ENCODE data around the gene TRAPPC4. TPM values are rescaled to one million over a fixed set of nuclear protein-coding genes. Genes with fewer than 3 reads are reported as not detected.

TRAPPC4 gene
- polyA plus RNA-seq, 4 donors = 59.1 to 103 (median 79.7) TPM

DNA sequence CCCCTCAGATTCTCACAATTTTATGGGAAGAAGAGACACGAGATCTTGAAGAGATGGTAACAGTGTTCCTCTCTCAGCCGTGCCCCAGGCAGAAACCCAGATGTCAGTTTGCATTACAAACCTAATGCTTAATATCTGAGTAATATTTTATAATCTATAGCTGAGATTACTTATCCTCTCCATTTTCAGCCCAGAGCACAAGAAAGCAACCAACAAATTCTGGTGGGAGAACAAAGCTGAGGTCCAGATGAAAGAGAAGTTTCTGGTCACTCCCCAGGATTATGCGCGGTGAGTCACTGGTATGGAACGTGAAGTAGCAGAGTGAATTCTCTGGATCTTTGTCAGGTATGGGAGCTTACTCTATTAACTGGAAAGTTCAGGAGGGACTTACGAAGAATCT is 19.7 kb upstream of the TRAPPC4 start:
- no peaks in the 10 kb centered on the region for H3K9me3 ChIP-seq (ENCODE audit: control insufficient read depth in 2 of 2, insufficient read depth in 1 of 2, low read depth in 1 of 2, low read length in 1 of 2)

DNA sequence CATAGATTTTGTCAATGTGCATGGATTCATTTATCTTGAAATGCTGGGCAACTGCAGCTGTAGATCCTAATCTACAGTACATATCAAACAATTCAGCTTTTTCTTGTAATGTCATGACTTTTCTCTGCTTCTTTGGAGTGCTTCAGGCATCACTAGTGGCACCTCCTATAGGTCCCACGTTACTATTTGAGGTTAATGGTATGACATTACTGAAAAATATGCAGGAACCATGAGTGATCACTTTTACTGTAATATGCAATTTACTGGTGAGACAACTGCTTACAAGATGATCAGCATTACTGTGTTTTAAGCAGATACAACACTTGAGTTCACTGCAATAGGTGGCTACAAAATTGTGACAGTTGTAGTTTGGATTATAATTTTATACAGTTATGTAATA is 17.7 kb upstream of the TRAPPC4 start:
- FAIRE-seq = no peak
- 52 to 69% (median 59%) methylated on average over 1 of the region's 1 CpG for WGBS, 3 donors
- no peak for DNase-seq
- Histone ChIP-seq H3K36me3 (ENCODE audit: control insufficient read depth in 3 of 3, insufficient read depth in 2 of 3, low read depth in 1 of 3, low read length in 3 of 3) (peaks cover 0 to 39% (median 2%) of the 10 kb centered on the region in 3 donors), H3K27ac (ENCODE audit: low read depth in 1 of 3, low read length in 2 of 3) (no peak overlapping the region), H3K27me3 (ENCODE audit: control insufficient read depth in 3 of 3, insufficient read depth in 3 of 3, low read length in 3 of 3) (no peaks in the 10 kb centered on the region), H3K4me3 (ENCODE audit: low read depth in 1 of 3, low read length in 3 of 3) (no peak overlapping the region), H3K9me3 (ENCODE audit: control insufficient read depth in 2 of 2, insufficient read depth in 1 of 2, low read depth in 1 of 2, low read length in 1 of 2) (no peaks in the 10 kb centered on the region), H3K4me1 (ENCODE audit: control insufficient read depth in 3 of 3, insufficient read depth in 2 of 3, low read depth in 1 of 3, low read length in 2 of 3) (peaks cover 0 to 4% (median 2%) of the 10 kb centered on the region in 3 donors)

More for the DNA sequence above, 19.7 kb upstream of the TRAPPC4 start:
- FAIRE-seq = no peak
- peak overlapping the region; percentile 64 to 93 (median 76) for H3K27ac ChIP-seq (ENCODE audit: low read depth in 1 of 3, low read length in 2 of 3)
- no peaks in the 10 kb centered on the region for H3K27me3 ChIP-seq (ENCODE audit: control insufficient read depth in 3 of 3, insufficient read depth in 3 of 3, low read length in 3 of 3)
- peak overlapping the region; percentile 70 to 94 (median 88) for H3K4me3 ChIP-seq (ENCODE audit: low read depth in 1 of 3, low read length in 3 of 3)
- WGBS, 3 donors = 28 to 46% (median 35%) methylated on average over 6 of the region's 6 CpGs
- H3K4me1 ChIP-seq (ENCODE audit: control insufficient read depth in 3 of 3, insufficient read depth in 2 of 3, low read depth in 1 of 3, low read length in 2 of 3) = peaks cover 0 to 4% (median 2%) of the 10 kb centered on the region in 3 donors
- peak; percentile 46 to 68 for DNase-seq
- peaks cover 0 to 31% (median 2%) of the 10 kb centered on the region in 3 donors for H3K36me3 ChIP-seq (ENCODE audit: control insufficient read depth in 3 of 3, insufficient read depth in 2 of 3, low read depth in 1 of 3, low read length in 3 of 3)

DNA sequence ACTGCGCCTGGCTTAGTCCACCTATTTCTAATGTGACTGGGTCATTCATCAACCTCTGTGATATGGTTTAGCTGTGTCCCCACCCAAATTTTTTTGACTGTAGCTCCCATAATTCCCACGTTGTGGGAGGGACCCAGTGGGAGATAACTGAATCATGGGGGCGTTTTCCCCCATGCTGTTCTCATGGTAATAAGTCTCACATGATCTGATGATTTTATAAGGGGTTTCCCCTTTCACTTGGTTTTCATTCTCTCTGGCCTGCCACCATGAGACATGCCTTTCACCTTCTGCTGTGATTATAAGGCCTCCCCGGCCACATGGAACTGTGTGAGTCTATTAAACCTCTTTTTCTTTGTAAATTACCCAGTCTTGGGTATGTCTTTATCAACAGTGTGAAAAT is 11.9 kb upstream of the TRAPPC4 start:
- no peak for FAIRE-seq
- Histone ChIP-seq H3K27ac (ENCODE audit: low read depth in 1 of 3, low read length in 2 of 3) (no peak overlapping the region), H3K4me3 (ENCODE audit: low read depth in 1 of 3, low read length in 3 of 3) (no peak overlapping the region), H3K9me3 (ENCODE audit: control insufficient read depth in 2 of 2, insufficient read depth in 1 of 2, low read depth in 1 of 2, low read length in 1 of 2) (no peaks in the 10 kb centered on the region), H3K27me3 (ENCODE audit: control insufficient read depth in 3 of 3, insufficient read depth in 3 of 3, low read length in 3 of 3) (no peaks in the 10 kb centered on the region), H3K36me3 (ENCODE audit: control insufficient read depth in 3 of 3, insufficient read depth in 2 of 3, low read depth in 1 of 3, low read length in 3 of 3) (peaks cover 4 to 60% (median 7%) of the 10 kb centered on the region in 3 donors), H3K4me1 (ENCODE audit: control insufficient read depth in 3 of 3, insufficient read depth in 2 of 3, low read depth in 1 of 3, low read length in 2 of 3) (no peaks in the 10 kb centered on the region)
- DNase-seq = no peak
- WGBS, 3 donors = 88 to 90% (median 88%) methylated on average over 4 of the region's 4 CpGs

DNA sequence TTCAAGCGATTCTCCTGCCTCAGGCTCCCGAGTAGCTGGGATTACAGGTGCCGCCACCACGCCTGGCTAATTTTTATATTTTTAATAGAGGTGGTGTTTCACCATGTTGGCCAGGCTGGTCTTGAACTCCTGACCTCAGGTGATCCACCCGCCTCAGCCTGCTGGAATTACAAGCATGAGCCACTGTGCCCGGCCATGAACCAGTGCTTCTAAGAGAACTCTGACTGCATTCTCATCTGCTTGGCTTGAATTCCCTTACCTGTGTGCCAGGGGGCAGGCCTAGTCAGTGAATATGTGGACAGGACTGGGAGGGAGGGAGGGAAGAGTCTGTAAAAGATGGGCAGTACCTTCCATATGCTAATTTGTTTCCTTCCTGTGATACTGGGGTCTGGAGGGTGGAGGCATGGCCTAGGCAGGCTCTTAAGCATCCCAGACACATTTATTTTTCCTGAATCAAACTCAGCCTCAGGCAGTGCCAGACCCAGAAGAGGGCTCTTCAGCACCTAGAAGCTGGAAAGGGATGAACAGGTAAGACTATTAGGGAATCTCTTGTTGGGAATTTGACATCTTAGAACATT is 7.0 kb upstream of the TRAPPC4 start:
- no peak for FAIRE-seq

DNA sequence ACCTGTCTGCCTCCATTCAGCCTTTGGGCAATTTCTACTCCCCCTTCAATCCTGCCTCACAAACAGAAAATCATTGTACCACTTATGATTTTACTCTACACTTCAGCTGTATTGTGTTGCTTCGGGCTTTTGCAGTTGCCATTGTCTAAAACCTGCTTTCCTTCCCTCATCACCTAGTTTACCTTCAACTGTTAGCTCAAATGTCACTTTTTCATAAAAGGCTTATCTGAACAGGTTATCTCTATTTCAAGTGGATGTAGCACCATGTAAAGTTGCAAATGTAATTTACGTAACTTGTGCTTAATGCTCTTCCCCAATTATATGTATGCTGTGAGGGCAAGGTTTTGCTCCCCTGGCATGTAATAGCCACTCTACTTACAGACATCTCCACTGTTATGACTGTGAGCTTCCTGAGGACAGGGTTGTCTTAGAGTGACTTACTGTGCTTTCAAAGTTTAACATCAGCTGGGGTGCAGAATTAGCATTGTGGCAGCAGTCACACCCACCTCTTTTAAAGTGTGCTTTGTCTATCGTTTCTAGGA is 5.9 kb upstream of the TRAPPC4 start:
- 77 to 89% (median 85%) methylated on average over 3 of the region's 3 CpGs for WGBS, 3 donors
- H3K36me3 ChIP-seq (ENCODE audit: control insufficient read depth in 3 of 3, insufficient read depth in 2 of 3, low read depth in 1 of 3, low read length in 3 of 3) = peaks cover 8 to 49% (median 9%) of the 10 kb centered on the region in 3 donors
- FAIRE-seq = no peak

More for the DNA sequence above, 7.0 kb upstream of the TRAPPC4 start:
- H3K27ac ChIP-seq (ENCODE audit: low read depth in 1 of 3, low read length in 2 of 3) = no peak overlapping the region
- no peak for DNase-seq
- H3K9me3 ChIP-seq (ENCODE audit: control insufficient read depth in 2 of 2, insufficient read depth in 1 of 2, low read depth in 1 of 2, low read length in 1 of 2) = no peaks in the 10 kb centered on the region
- peaks cover 12 to 57% (median 12%) of the 10 kb centered on the region in 3 donors for H3K36me3 ChIP-seq (ENCODE audit: control insufficient read depth in 3 of 3, insufficient read depth in 2 of 3, low read depth in 1 of 3, low read length in 3 of 3)
- H3K4me1 ChIP-seq (ENCODE audit: control insufficient read depth in 3 of 3, insufficient read depth in 2 of 3, low read depth in 1 of 3, low read length in 2 of 3) = peaks cover 0 to 5% (median 0%) of the 10 kb centered on the region in 3 donors
- 83 to 90% (median 86%) methylated on average over 6 of the region's 6 CpGs for WGBS, 3 donors
- H3K27me3 ChIP-seq (ENCODE audit: control insufficient read depth in 3 of 3, insufficient read depth in 3 of 3, low read length in 3 of 3) = no peaks in the 10 kb centered on the region
- no peak overlapping the region for H3K4me3 ChIP-seq (ENCODE audit: low read depth in 1 of 3, low read length in 3 of 3)

DNA sequence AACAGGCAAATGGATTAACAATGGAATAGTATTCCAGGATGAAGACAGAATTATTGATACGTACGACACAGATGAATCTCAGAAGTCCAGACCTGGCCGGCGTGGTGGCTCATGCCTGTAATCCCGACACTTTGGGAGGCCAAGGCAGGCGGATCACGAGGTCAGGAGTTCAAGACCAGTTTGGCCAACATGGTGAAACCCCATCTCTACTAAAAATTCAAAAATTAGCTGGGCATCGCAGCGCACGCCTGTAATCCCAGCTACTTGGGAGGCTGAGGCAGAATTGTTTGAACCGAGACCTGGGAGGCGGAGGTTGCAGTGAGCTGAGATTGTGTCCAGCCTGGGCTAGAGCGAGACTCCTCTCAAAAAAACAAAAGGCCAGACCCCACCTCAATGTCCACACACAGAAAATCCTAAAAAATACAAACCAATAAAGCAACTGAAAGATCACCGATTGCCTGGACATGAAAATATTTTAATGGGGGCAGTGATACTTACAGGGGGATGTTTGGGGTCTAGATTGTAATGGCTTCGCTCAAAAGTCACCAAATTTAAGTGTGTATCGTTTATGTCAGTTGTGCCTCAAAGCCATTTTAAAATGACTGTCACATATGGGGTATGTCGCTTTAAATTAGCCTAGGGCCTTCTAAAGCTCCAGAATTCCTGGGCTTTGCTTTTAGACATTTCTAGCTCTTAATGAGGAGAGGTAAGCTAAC is 4.2 kb upstream of the TRAPPC4 start:
- no peaks in the 10 kb centered on the region for H3K9me3 ChIP-seq (ENCODE audit: control insufficient read depth in 2 of 2, insufficient read depth in 1 of 2, low read depth in 1 of 2, low read length in 1 of 2)
- DNase-seq = no peak
- no peak overlapping the region for H3K4me3 ChIP-seq (ENCODE audit: low read depth in 1 of 3, low read length in 3 of 3)
- H3K36me3 ChIP-seq (ENCODE audit: control insufficient read depth in 3 of 3, insufficient read depth in 2 of 3, low read depth in 1 of 3, low read length in 3 of 3) = peaks cover 8 to 42% (median 9%) of the 10 kb centered on the region in 3 donors
- H3K27me3 ChIP-seq (ENCODE audit: control insufficient read depth in 3 of 3, insufficient read depth in 3 of 3, low read length in 3 of 3) = no peaks in the 10 kb centered on the region
- no peak overlapping the region for H3K27ac ChIP-seq (ENCODE audit: low read depth in 1 of 3, low read length in 2 of 3)
- 95 to 96% (median 95%) methylated on average over 17 of the region's 17 CpGs for WGBS, 3 donors
- no peak for FAIRE-seq
- peaks cover 0 to 11% (median 3%) of the 10 kb centered on the region in 3 donors for H3K4me1 ChIP-seq (ENCODE audit: control insufficient read depth in 3 of 3, insufficient read depth in 2 of 3, low read depth in 1 of 3, low read length in 2 of 3)

More for the DNA sequence above, 5.9 kb upstream of the TRAPPC4 start:
- Histone ChIP-seq H3K27me3 (ENCODE audit: control insufficient read depth in 3 of 3, insufficient read depth in 3 of 3, low read length in 3 of 3) (no peaks in the 10 kb centered on the region), H3K9me3 (ENCODE audit: control insufficient read depth in 2 of 2, insufficient read depth in 1 of 2, low read depth in 1 of 2, low read length in 1 of 2) (no peaks in the 10 kb centered on the region), H3K4me1 (ENCODE audit: control insufficient read depth in 3 of 3, insufficient read depth in 2 of 3, low read depth in 1 of 3, low read length in 2 of 3) (peaks cover 0 to 11% (median 3%) of the 10 kb centered on the region in 3 donors), H3K4me3 (ENCODE audit: low read depth in 1 of 3, low read length in 3 of 3) (no peak overlapping the region), H3K27ac (ENCODE audit: low read depth in 1 of 3, low read length in 2 of 3) (no peak overlapping the region)
- no peak for DNase-seq

DNA sequence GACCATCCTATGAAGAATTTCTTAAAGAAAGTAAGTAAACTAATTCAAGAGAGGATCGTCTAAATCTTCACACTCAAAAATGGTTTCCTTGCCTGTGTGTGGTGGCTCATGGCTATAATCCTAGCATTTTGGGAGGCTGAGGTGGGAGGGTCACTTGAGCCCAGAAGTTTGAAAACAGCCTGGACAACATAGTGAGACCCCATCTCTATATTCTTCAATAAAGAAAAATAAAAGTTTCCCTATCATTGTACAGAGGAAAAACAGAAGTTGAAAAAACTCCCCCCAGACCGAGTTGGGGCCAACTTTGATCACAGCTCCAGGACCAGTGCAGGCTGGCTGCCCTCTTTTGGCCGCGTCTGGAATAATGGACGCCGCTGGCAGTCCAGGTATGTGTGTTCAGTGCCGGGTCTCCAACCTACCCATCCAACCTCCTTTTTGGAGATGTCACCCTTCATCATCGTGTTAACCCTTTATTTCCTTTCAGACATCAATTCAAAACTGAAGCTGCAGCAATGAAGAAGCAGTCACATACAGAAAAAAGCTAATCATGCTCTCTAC is 3.4 kb upstream of the TRAPPC4 start:
- no peaks in the 10 kb centered on the region for H3K27me3 ChIP-seq (ENCODE audit: control insufficient read depth in 3 of 3, insufficient read depth in 3 of 3, low read length in 3 of 3)
- WGBS, 3 donors = 54 to 70% (median 58%) methylated on average over 8 of the region's 8 CpGs
- FAIRE-seq (no peak), DNase-seq (peak in 1 of 2 donors; percentile 26)
- H3K9me3 ChIP-seq (ENCODE audit: control insufficient read depth in 2 of 2, insufficient read depth in 1 of 2, low read depth in 1 of 2, low read length in 1 of 2) = no peaks in the 10 kb centered on the region
- peaks cover 0 to 14% (median 6%) of the 10 kb centered on the region in 3 donors for H3K4me1 ChIP-seq (ENCODE audit: control insufficient read depth in 3 of 3, insufficient read depth in 2 of 3, low read depth in 1 of 3, low read length in 2 of 3)
- H3K4me3 ChIP-seq (ENCODE audit: low read depth in 1 of 3, low read length in 3 of 3) = no peak overlapping the region
- no peak overlapping the region for H3K27ac ChIP-seq (ENCODE audit: low read depth in 1 of 3, low read length in 2 of 3)
- peaks cover 8 to 42% (median 9%) of the 10 kb centered on the region in 3 donors for H3K36me3 ChIP-seq (ENCODE audit: control insufficient read depth in 3 of 3, insufficient read depth in 2 of 3, low read depth in 1 of 3, low read length in 3 of 3)

DNA sequence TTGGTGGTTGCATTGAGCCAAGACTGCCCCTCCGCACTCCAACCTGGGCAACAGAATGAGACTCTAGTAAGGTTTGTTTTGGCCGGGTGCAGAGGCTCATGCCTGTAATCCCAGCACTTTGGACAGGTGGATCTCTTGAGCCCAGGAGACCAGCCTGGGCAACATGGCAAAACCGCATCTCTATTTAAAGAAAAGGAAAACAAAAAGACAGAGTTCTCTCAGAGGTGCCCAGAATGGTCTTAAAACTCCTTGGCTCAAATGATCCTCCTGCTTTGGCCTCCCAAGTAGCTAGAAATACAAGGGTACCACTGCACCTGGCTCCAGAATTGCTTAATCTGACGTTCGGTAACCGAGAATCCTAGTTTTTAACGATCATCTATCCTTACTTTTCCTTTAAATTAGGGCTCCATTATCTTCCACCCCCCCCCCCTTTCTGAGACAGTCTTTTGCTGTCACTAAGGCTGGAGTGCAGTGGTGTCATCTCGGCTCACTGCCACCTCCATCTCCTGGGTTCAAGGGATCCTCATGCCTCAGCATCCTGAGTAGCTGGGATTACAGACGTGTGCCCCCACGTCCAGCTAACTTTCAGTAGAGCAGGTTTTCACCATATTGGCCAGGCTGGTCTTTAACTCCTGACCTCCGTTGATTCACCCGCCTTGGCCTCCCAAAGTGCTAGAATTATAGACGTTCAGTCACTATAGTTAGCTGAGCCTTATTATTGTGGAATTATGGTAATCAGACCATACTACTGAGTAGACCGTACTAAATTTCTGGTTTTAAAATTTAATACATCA is 2.2 kb upstream of the TRAPPC4 start:
- no peak overlapping the region for H3K27ac ChIP-seq (ENCODE audit: low read depth in 1 of 3, low read length in 2 of 3)
- H3K4me1 ChIP-seq (ENCODE audit: control insufficient read depth in 3 of 3, insufficient read depth in 2 of 3, low read depth in 1 of 3, low read length in 2 of 3) = peaks cover 0 to 26% (median 6%) of the 10 kb centered on the region in 3 donors
- no peak for FAIRE-seq
- no peaks in the 10 kb centered on the region for H3K9me3 ChIP-seq (ENCODE audit: control insufficient read depth in 2 of 2, insufficient read depth in 1 of 2, low read depth in 1 of 2, low read length in 1 of 2)
- H3K27me3 ChIP-seq (ENCODE audit: control insufficient read depth in 3 of 3, insufficient read depth in 3 of 3, low read length in 3 of 3) = no peaks in the 10 kb centered on the region
- peaks cover 5 to 40% (median 8%) of the 10 kb centered on the region in 3 donors for H3K36me3 ChIP-seq (ENCODE audit: control insufficient read depth in 3 of 3, insufficient read depth in 2 of 3, low read depth in 1 of 3, low read length in 3 of 3)
- no peak overlapping the region for H3K4me3 ChIP-seq (ENCODE audit: low read depth in 1 of 3, low read length in 3 of 3)
- no peak for DNase-seq
- WGBS, 3 donors = 52 to 68% (median 57%) methylated on average over 14 of the region's 14 CpGs
